ENCODE measurements around the gene SEMA3A.

Gene SEMA3A

GRCh38 chr7:84113906-84114850 is 80.4 kb downstream of the SEMA3A start:
- TF ChIP-seq, protein P1, sequence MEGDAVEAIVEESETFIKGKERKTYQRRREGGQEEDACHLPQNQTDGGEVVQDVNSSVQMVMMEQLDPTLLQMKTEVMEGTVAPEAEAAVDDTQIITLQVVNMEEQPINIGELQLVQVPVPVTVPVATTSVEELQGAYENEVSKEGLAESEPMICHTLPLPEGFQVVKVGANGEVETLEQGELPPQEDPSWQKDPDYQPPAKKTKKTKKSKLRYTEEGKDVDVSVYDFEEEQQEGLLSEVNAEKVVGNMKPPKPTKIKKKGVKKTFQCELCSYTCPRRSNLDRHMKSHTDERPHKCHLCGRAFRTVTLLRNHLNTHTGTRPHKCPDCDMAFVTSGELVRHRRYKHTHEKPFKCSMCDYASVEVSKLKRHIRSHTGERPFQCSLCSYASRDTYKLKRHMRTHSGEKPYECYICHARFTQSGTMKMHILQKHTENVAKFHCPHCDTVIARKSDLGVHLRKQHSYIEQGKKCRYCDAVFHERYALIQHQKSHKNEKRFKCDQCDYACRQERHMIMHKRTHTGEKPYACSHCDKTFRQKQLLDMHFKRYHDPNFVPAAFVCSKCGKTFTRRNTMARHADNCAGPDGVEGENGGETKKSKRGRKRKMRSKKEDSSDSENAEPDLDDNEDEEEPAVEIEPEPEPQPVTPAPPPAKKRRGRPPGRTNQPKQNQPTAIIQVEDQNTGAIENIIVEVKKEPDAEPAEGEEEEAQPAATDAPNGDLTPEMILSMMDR (conservative IDR thresholded peaks at IDR 0.05; ENCODE audit: low read depth, low read length): no peak
- H3K4me3 ChIP-seq (ENCODE audit: low read length): no peak overlapping the region
- peak; percentile 55 for DNase-seq (ENCODE audit: low read depth)

DNA sequence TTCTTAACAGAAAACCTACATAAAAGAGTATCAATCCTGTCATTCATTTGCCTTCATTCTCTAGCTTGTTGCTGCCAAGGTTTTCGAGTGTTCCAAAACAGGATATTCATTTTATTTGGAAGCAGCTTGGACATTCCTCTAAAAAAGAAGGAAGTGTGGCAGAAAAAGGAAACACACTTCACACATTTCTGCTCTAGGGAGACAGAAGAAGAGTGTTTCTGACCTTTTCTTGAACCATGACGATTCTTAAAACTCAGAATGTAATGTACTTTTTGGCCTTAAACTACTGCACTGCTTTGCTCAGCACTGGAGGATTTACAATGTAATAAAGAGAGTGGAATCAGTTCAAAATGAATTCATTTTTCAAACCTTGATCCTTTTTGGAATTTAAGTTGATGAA is 81.3 kb downstream of the SEMA3A start:
- TF ChIP-seq, protein P1 (conservative IDR thresholded peaks at IDR 0.05; ENCODE audit: low read depth, low read length): no peak
- peak; percentile 14 for DNase-seq (ENCODE audit: low read depth)

GRCh38 chr7:84112771-84113170 is 81.8 kb downstream of the SEMA3A start:
- TF ChIP-seq, protein P1 (conservative IDR thresholded peaks at IDR 0.05; ENCODE audit: low read depth, low read length): no peak
- no peak for DNase-seq (ENCODE audit: low read depth)
- no peak overlapping the region for H3K4me3 ChIP-seq (ENCODE audit: low read length)

More for the DNA sequence above, 81.3 kb downstream of the SEMA3A start:
- no peak overlapping the region for H3K4me3 ChIP-seq (ENCODE audit: low read length)

DNA sequence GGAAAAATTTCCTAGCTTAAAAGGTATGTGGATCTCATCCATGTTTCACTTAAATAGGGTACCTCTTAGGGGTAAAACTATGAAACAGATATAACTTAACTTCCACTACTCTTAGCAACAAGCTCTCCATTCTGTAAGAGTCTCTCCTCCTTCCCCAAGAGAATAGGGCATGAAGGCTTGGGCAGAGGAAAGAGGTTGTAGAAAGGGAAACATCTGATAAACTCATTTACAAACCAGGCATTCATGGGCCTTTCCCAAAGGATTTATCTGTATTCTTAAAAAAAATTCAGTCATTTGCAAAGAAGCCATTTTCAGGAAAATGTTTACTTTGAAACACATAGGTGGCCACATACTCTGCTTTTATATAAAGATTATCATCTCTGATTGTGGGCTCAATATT is 82.7 kb downstream of the SEMA3A start:
- no peak for DNase-seq (ENCODE audit: low read depth)
- no peak overlapping the region for H3K4me3 ChIP-seq (ENCODE audit: low read length)
- TF ChIP-seq, protein P1 (conservative IDR thresholded peaks at IDR 0.05; ENCODE audit: low read depth, low read length): no peak

- TF ChIP-seq, protein P1 (conservative IDR thresholded peaks at IDR 0.05; ENCODE audit: low read depth, low read length): no peak
- H3K4me3 ChIP-seq (ENCODE audit: low read length): no peak overlapping the region
- no peak for DNase-seq (ENCODE audit: low read depth)
Observed at GRCh38 chr7:84110400-84110799, 84.2 kb downstream of the SEMA3A start.

GRCh38 chr7:84108787-84109186 is 85.8 kb downstream of the SEMA3A start:
- TF ChIP-seq, protein P1 (conservative IDR thresholded peaks at IDR 0.05; ENCODE audit: low read depth, low read length): no peak
- DNase-seq (ENCODE audit: low read depth): no peak

DNA sequence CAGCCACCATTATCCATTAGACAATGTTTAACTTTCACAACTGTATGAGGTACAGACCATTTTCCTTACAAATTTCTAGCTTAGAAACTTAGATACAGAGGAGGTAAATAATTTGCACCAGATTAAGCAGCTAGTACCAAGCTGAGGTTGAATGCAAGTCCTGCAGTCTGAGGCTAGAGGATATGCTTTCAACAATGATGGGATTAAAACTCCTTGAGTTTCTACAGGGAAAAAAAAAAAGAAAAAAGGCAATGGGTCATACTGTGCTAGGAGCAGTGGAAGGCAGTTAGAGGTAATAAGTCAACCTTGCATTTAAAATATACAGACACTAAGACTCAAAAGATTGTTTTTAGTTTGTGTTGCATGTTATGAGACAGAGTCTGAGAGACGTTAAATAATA is 86.5 kb downstream of the SEMA3A start:
- TF ChIP-seq, protein P1 (conservative IDR thresholded peaks at IDR 0.05; ENCODE audit: low read depth, low read length): no peak
- no peak overlapping the region for H3K4me3 ChIP-seq (ENCODE audit: low read length)
- no peak for DNase-seq (ENCODE audit: low read depth)

More at GRCh38 chr7:84108787-84109186, 85.8 kb downstream of the SEMA3A start:
- H3K4me3 ChIP-seq (ENCODE audit: low read length): no peak overlapping the region

Measured in retinal pigment epithelial cell (primary cell).